Activated CD8-positive, alpha-beta memory T cell treated with anti-CD3 and anti-CD28 coated beads for 24 hours (primary cell): Measurements from ENCODE around the gene ID4.

ENCODE experiments used
- DNase-seq: peaks from one replicate; pipeline ENCODE4 v3.0.0-alpha.2; 2020

Gene ID4

GRCh38 chr6:19836799-19837510 is at the start of gene ID4:
Gene ID4 (plus strand): TSS chr6:19837370. CDS start chr6:19837755, 385 bp downstream.
- no peak for DNase-seq

GRCh38 chr6:19788686-19789085 is 48.5 kb upstream of the ID4 start:
- no peak for DNase-seq

GRCh38 chr6:19789100-19789803 is 47.9 kb upstream of the ID4 start:
- no peak for DNase-seq

- DNase-seq, result no peak
Observed at GRCh38 chr6:19791267-19791666, 45.9 kb upstream of the ID4 start.

GRCh38 chr6:19795211-19795610 is 42.0 kb upstream of the ID4 start:
- no peak for DNase-seq

GRCh38 chr6:19796452-19796851 is 40.7 kb upstream of the ID4 start:
- DNase-seq, result no peak

- no peak for DNase-seq
Observed at GRCh38 chr6:19798362-19798761, 38.8 kb upstream of the ID4 start.

- no peak for DNase-seq
Observed at GRCh38 chr6:19802656-19803055, 34.5 kb upstream of the ID4 start.

GRCh38 chr6:19803331-19804204 is 33.6 kb upstream of the ID4 start:
- DNase-seq, result no peak

- DNase-seq, result peak; percentile 72
Observed at GRCh38 chr6:19804205-19805128, 32.7 kb upstream of the ID4 start.

- no peak for DNase-seq
Observed at GRCh38 chr6:19805129-19805481, 32.1 kb upstream of the ID4 start.

GRCh38 chr6:19806971-19807396 is 30.2 kb upstream of the ID4 start:
- DNase-seq, result no peak

GRCh38 chr6:19811397-19812079 is 25.6 kb upstream of the ID4 start:
- DNase-seq, result no peak

GRCh38 chr6:19812512-19813119 is 24.6 kb upstream of the ID4 start:
- no peak for DNase-seq

GRCh38 chr6:19818805-19819204 is 18.4 kb upstream of the ID4 start:
- DNase-seq, result no peak

- no peak for DNase-seq
Observed at GRCh38 chr6:19824058-19824807, 12.9 kb upstream of the ID4 start.

- no peak for DNase-seq
Observed at GRCh38 chr6:19827247-19827646, 9.9 kb upstream of the ID4 start.

- no peak for DNase-seq
Observed at GRCh38 chr6:19827903-19828302, 9.3 kb upstream of the ID4 start.

GRCh38 chr6:19830171-19830570 is 7.0 kb upstream of the ID4 start:
- DNase-seq, result no peak

- DNase-seq, result no peak
Observed at GRCh38 chr6:19831358-19831757, 5.8 kb upstream of the ID4 start.

- no peak for DNase-seq
Observed at GRCh38 chr6:19833947-19834346, 3.2 kb upstream of the ID4 start.
